ENCODE data around the gene LPXN.
A peak's percentile ranks its signal among the peaks of the same experiment; 100 is the strongest.

The LPXN gene

DNA sequence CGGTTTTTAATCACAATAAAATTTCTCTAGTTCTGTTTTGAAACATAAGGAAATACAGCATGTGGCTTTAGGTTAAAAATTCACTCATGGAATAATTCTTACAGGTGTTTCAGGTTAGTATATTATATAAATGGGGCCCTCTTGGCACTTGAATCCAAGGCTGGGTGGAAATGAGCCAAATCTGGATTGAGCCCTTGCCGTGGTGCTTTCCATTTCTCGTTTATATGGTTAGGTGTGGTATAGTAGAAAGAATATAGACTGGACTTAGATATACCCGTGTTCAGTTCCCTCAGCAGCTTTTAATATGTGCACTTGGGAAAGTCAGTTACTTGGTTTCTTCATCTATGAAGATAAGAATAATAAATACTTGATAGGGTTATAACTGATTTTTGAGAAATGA, 19.2 kb upstream of the LPXN start:
- no peak overlapping the region for H3K4me3 ChIP-seq (ENCODE audit: low read depth, low read length)
- TF ChIP-seq, protein P1, sequence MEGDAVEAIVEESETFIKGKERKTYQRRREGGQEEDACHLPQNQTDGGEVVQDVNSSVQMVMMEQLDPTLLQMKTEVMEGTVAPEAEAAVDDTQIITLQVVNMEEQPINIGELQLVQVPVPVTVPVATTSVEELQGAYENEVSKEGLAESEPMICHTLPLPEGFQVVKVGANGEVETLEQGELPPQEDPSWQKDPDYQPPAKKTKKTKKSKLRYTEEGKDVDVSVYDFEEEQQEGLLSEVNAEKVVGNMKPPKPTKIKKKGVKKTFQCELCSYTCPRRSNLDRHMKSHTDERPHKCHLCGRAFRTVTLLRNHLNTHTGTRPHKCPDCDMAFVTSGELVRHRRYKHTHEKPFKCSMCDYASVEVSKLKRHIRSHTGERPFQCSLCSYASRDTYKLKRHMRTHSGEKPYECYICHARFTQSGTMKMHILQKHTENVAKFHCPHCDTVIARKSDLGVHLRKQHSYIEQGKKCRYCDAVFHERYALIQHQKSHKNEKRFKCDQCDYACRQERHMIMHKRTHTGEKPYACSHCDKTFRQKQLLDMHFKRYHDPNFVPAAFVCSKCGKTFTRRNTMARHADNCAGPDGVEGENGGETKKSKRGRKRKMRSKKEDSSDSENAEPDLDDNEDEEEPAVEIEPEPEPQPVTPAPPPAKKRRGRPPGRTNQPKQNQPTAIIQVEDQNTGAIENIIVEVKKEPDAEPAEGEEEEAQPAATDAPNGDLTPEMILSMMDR (IDR thresholded peaks at IDR 0.05; ENCODE audit: low read depth, low read length) = no peak

DNA sequence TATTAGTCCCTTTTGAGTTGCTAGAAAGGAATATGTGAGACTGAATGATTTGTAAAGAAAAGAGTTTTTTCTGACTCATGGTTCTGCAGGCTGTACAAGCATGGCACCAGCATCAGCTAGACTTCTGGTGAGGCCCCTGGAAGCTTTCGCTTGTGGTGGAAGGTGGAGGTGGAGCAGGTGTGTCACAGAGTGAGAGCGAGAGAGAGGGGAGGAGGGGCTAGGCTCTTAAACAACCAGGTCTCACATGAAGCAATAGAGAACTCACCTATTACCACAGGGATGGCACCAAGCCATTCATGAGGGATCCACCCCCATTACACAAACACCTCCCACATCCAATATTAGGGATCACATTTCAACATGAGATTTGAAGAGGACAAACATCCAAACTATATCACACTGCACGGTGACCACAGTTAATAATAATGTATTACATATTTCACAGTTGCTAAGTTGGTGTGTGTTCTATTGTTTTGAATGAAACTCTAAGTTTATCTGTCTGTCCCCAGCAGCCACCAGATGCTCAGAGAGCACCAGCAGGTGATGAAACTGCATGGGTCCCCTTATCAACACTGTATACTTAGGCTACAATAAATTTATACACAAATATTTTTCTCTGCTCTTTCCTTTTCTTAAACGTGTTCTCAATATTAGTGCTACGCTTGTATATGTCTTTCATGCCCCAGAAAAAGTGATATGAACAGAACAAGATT, 17.3 kb upstream of the LPXN start:
- TF ChIP-seq, protein P1 (IDR thresholded peaks at IDR 0.05; ENCODE audit: low read depth, low read length) = no peak
- H3K4me3 ChIP-seq (ENCODE audit: low read depth, low read length) = no peak overlapping the region

DNA sequence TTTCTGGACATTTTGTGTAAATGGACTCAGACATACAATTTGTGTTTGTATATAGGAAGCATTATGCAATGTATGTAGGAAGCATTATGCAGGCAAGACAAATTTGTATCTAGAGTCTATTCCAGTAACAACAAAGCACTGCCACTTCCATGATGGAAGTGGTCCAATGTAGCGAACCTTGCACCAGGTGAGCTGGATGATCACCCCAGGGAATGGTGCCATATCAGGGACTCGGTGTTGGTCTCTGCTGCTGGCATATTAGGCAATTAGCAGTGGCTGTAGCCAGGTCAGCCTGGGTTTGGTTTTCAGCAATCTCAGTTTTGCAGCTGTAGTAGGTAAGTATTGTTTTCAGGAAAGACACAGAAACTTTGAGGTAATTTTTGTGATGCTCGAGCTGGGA, 16.0 kb upstream of the LPXN start:
- TF ChIP-seq, protein P1 (IDR thresholded peaks at IDR 0.05; ENCODE audit: low read depth, low read length) = no peak
- no peak overlapping the region for H3K4me3 ChIP-seq (ENCODE audit: low read depth, low read length)

DNA sequence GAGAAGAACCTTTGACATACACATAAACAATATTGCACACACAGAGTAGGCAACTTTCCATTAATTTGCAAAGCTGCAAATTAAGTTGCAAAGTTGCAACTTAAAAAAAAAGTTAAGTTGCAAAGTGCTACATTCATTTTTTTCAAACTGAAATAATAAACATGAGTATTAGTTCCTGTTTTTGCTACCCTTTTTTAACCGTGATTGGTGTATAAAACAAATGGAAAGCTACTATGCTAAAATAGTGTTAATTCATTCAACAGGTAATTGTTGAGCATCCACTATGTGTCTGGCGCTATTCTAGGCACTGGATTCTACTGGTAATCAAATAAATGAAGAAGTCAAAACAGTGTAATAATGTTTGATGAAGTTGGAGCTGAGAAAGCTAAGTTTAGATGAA, 11.3 kb upstream of the LPXN start:
- TF ChIP-seq, protein P1 (IDR thresholded peaks at IDR 0.05; ENCODE audit: low read depth, low read length) = no peak
- no peak overlapping the region for H3K4me3 ChIP-seq (ENCODE audit: low read depth, low read length)

DNA sequence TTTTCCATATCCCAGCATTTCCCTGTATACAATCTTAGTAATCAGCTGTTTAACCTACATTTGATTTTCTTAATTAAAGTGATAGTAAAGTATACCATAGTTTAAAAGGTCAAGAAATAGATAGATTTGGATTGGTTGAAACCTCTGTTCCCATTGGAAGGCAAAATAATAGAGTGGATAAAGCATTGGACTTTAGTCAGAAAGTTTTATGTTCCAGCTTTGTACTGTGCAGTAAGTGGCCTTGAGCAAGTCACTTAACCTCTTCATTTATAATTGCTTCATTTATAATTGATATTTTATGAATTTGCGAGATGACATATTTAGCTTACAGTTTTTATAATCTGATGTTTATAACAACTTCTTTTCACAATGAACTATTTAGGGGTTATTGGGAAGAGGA, 6.8 kb upstream of the LPXN start:
- H3K4me3 ChIP-seq (ENCODE audit: low read depth, low read length) = no peak overlapping the region
- TF ChIP-seq, protein P1 (IDR thresholded peaks at IDR 0.05; ENCODE audit: low read depth, low read length) = no peak

DNA sequence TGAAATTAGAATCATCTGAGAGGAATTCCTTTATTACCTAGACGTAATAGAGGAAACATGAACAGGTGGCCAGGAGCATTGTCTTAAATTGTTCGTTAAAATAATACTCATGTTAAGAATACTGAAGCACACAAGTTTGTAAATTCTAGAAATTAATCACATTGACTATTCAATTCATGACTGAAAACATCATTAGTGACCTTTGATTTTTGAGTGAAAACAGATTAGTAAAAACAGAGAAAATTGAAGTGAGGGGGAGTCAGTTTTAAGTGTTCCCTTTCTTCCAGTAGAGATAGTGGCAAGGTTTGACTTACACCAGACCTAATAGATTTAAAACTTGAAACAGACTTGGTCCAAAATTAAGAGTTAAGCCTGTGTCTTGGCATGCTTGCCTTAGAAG, 4.7 kb upstream of the LPXN start:
- H3K4me3 ChIP-seq (ENCODE audit: low read depth, low read length) = peak overlapping the region; percentile 92
- TF ChIP-seq, protein P1 (IDR thresholded peaks at IDR 0.05; ENCODE audit: low read depth, low read length) = no peak

DNA sequence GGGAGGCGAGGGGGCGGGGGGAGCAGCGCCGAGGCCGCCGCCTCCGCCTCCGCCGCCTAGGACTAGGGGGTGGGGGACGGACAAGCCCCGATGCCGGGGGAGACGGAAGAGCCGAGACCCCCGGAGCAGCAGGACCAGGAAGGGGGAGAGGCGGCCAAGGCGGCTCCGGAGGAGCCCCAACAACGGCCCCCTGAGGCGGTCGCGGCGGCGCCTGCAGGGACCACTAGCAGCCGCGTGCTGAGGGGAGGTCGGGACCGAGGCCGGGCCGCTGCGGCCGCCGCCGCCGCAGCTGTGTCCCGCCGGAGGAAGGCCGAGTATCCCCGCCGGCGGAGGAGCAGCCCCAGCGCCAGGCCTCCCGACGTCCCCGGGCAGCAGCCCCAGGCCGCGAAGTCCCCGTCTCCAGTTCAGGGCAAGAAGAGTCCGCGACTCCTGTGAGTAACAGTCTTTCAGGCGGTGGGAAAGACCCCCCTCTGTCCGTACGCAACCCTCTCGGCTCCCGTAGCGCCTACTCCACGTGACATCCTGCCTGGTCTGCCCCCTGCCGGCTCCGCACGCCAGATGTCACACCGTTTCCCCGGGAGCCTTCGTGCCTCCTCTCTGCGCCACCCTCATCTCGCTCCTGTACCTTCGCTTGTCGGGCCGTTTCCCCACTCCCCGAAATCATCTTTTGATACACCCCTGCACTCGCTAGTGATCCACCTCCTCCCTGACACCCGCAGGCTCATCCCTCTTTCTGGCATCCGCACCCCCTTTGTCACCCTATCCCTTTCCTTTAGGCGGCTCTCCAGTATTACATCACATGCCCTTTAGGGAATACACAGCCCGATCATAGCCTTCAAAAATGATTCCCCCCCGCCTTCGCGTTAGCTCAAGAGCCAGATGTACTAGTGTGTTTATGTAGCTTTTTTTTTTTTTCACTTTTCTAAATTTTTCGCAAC, 3.8 kb upstream of the LPXN start:
- TF ChIP-seq, protein P1 (IDR thresholded peaks at IDR 0.05; ENCODE audit: low read depth, low read length) = peak; percentile 66
- peak overlapping the region; percentile 92 for H3K4me3 ChIP-seq (ENCODE audit: low read depth, low read length)
